T-helper 2 cell treated with Interferon-gamma antibody and Interleukin-4, amounts not matched to agents 100 ng/mL and 5 ng/mL, for 36 hours (primary cell): ENCODE measurements around the gene AP1G1. TPM values are rescaled to one million over a fixed set of nuclear protein-coding genes. Genes with fewer than 3 reads are reported as not detected.

Experiments
- intact Hi-C: fragments of 100-400 bp; cut with micrococcal nuclease; formaldehyde crosslinking; loops from one replicate; pipeline ENCODE4 v1.15.1; 2023
- total RNA-seq: library from RNA; stranded (reverse); gene quantifications from 2 replicates; pipeline ENCODE4 v1.2.3, GENCODE V29; 2022

AP1G1 gene
- total RNA-seq, 1 donor from 2014 or later: 93.2 TPM

GRCh38 chr16:71758293-71758760, 50.3 kb downstream of the AP1G1 start:
- intact Hi-C loops: no loop called here

GRCh38 chr16:71754652-71755051, 54.0 kb downstream of the AP1G1 start:
- intact Hi-C loops: no loop called here

- intact Hi-C loops: no loop called here
Observed at GRCh38 chr16:71754108-71754507, 54.5 kb downstream of the AP1G1 start.

- intact Hi-C loops: loop anchor here (5.0 kb wide), 1 partner anchor 59 kb away; the partner anchor contains the start of gene AP1G1
Observed at GRCh38 chr16:71748226-71748625, 60.4 kb downstream of the AP1G1 start.

GRCh38 chr16:71746442-71747046, 62.1 kb downstream of the AP1G1 start:
- intact Hi-C loops: loop anchor here (2.0 to 5.0 kb wide), 2 partner anchors 61 to 214 kb away; partner anchors contain the start of gene AP1G1

GRCh38 chr16:71738855-71739254, 69.8 kb downstream of the AP1G1 start:
- intact Hi-C loops: no loop called here

- intact Hi-C loops: no loop called here
Observed at GRCh38 chr16:71737501-71737900, 71.1 kb downstream of the AP1G1 start.

GRCh38 chr16:71734511-71734910, 74.1 kb downstream of the AP1G1 start:
- intact Hi-C loops: no loop called here

GRCh38 chr16:71732587-71732986, 76.0 kb downstream of the AP1G1 start:
- intact Hi-C loops: no loop called here

GRCh38 chr16:71727551-71728324, 80.9 kb downstream of the AP1G1 start:
- intact Hi-C loops: no loop called here

GRCh38 chr16:71726476-71727315, 81.9 kb downstream of the AP1G1 start:
- intact Hi-C loops: no loop called here

GRCh38 chr16:71724320-71724751, 84.3 kb downstream of the AP1G1 start, which contains the start of gene PHLPP2:
Gene PHLPP2 (minus strand): TSS chr16:71724701. CDS start chr16:71714795, 9,906 bp downstream.
- intact Hi-C loops: loop anchor here (1.0 to 5.0 kb wide), 3 partner anchors 158 to 369 kb away; partner anchors contain the start of genes DHODH, DHX38, TXNL4B and ZNF821

GRCh38 chr16:71723537-71724319, 84.9 kb downstream of the AP1G1 start:
- intact Hi-C loops: loop anchor here (1.0 to 5.0 kb wide), 6 partner anchors 86 to 370 kb away; partner anchors contain the start of genes DHODH, DHX38, IST1 and TXNL4B

GRCh38 chr16:71722801-71723536, 85.7 kb downstream of the AP1G1 start:
- intact Hi-C loops: loop anchor here (1.0 to 5.0 kb wide), 5 partner anchors 86 to 284 kb away; partner anchors contain the start of genes DHODH, IST1 and ZNF821

- intact Hi-C loops: loop anchor here (5.0 kb wide), 2 partner anchors 161 to 286 kb away; partner anchors contain the start of genes DHODH and ZNF821
Observed at GRCh38 chr16:71721066-71721740, 87.4 kb downstream of the AP1G1 start.

- intact Hi-C loops: no loop called here
Observed at GRCh38 chr16:71712501-71712900, 96.1 kb downstream of the AP1G1 start.

GRCh38 chr16:71711789-71712188, 96.8 kb downstream of the AP1G1 start:
- intact Hi-C loops: no loop called here

GRCh38 chr16:71709229-71709781, 99.3 kb downstream of the AP1G1 start:
- intact Hi-C loops: no loop called here

GRCh38 chr16:71708696-71709095, 99.9 kb downstream of the AP1G1 start:
- intact Hi-C loops: no loop called here
